GM12878 (cell line): ENCODE data around the gene STON1. TPM values are rescaled to one million over a fixed set of nuclear protein-coding genes. Genes with fewer than 3 reads are reported as not detected.

Experiments used
- ATAC-seq: fragments of 200-7000 bp; cut with Tn5 transposase; 3 replicates; pipeline ENCODE4 v1.9.1; 2020; ENCODE audit warnings: mild to moderate bottlenecking, moderate library complexity
- BruUV-seq: library from RNA; stranded (reverse); fragments of 400-500 nt; replicated peaks from 2 replicates; lab custom pipeline; 2021; lab: Mats Ljungman, UMichigan
- CTCF ChIA-PET: fragments of 300-600 bp; sonication (Branson Sonifier 250); formaldehyde crosslinking; extraction: SDS; loops from one replicate; lab custom pipeline; 2021; ENCODE audit warnings: inconsistent platforms; lab: Yijun Ruan, JAX
- POLR2A ChIA-PET: fragments of 350-600 bp; formaldehyde crosslinking; extraction: SDS; loops from one replicate; lab custom pipeline; 2021; ENCODE audit warnings: inconsistent platforms; lab: Charles Lee
- RAD21 ChIA-PET: fragments of 300-600 bp; sonication (Branson Sonifier 250); formaldehyde crosslinking; loops from one replicate; lab custom pipeline; 2023; ENCODE audit warnings: antibody characterized with exemption; ENCODE audit not compliant: unreplicated experiment; lab: Charles Lee
- SMC1A ChIA-PET: fragments of 300-600 bp; sonication (Branson Sonifier 250); formaldehyde crosslinking; loops from one replicate; lab custom pipeline; 2023; ENCODE audit not compliant: unreplicated experiment, uncharacterized antibody; lab: Charles Lee
- DNase-seq: peaks from one replicate; pipeline ENCODE4 v3.0.0-alpha.2; 2011; ENCODE audit warnings: low read depth, low spot score
- FAIRE-seq: peaks from 3 replicates; lab custom pipeline; 2011; peaks lifted over from hg19 to GRCh38; lab: Jason Lieb, UNC
- H2AFZ ChIP-seq: 2 replicates; pipeline ENCODE4 v1.6.0; 2011; ENCODE audit warnings: low read depth, low read length, control low read depth; ENCODE audit not compliant: control insufficient read depth
- H3K27ac ChIP-seq: 2 replicates; pipeline ENCODE4 v1.5.1; 2011; ENCODE audit warnings: control low read depth; ENCODE audit not compliant: control insufficient read depth, insufficient read depth
- H3K27me3 ChIP-seq, 2 experiments: replicated peaks in 1 of 2; 2 replicates each; pipeline versions ENCODE4 v1.6.0 to v1.6.1; 2011; ENCODE audit warnings: low read length in 1 of 2; ENCODE audit not compliant: control insufficient read depth in 2 of 2, insufficient read depth in 2 of 2
- H3K36me3 ChIP-seq, 2 experiments: 2 replicates each; pipeline ENCODE4 v1.5.1; 2011; ENCODE audit warnings: low read length in 1 of 2; ENCODE audit not compliant: control insufficient read depth in 2 of 2, insufficient read depth in 2 of 2
- H3K4me1 ChIP-seq: 2 replicates; pipeline ENCODE4 v1.6.1; 2011; ENCODE audit warnings: mild to moderate bottlenecking, low read length, moderate library complexity, mixed read lengths; ENCODE audit not compliant: control insufficient read depth, insufficient read depth
- H3K4me2 ChIP-seq: 2 replicates; pipeline ENCODE4 v1.6.0; 2011; ENCODE audit warnings: control low read depth; ENCODE audit not compliant: control insufficient read depth, insufficient read depth
- H3K4me3 ChIP-seq: fragments of 200-600 bp; sonication (generic); 2 replicates; pipeline ENCODE4 v1.5.1; 2016
- H3K79me2 ChIP-seq: 2 replicates; pipeline ENCODE4 v1.6.0; 2011; ENCODE audit warnings: low read length; ENCODE audit not compliant: control insufficient read depth, insufficient read depth
- H3K9ac ChIP-seq: 2 replicates; pipeline ENCODE4 v1.8.0; 2011; ENCODE audit warnings: low read length, control low read depth, mixed read lengths; ENCODE audit not compliant: control insufficient read depth, insufficient read depth
- H3K9me3 ChIP-seq: replicated peaks from 3 replicates; pipeline ENCODE4 v1.5.1; 2011; ENCODE audit warnings: mild to moderate bottlenecking, low read length; ENCODE audit not compliant: control insufficient read depth, insufficient read depth
- H4K20me1 ChIP-seq: 2 replicates; pipeline ENCODE4 v1.6.0; 2011; ENCODE audit not compliant: control insufficient read depth, insufficient read depth
- CEBPZ ChIP-seq: fragments of 150-350 bp; IDR thresholded peaks from 2 replicates; pipeline ENCODE4 v1.6.1; 2016; ENCODE audit warnings: low read depth, low read length
- CREB1 ChIP-seq: IDR thresholded peaks from 2 replicates; pipeline ENCODE4 v1.6.1; 2012; ENCODE audit warnings: low read depth, mild to moderate bottlenecking, inconsistent platforms
- IKZF1 ChIP-seq: fragments of 450-650 bp; conservative IDR thresholded peaks from 2 replicates; pipeline ENCODE4 v1.6.1; 2017; ENCODE audit warnings: antibody characterized with exemption, mild to moderate bottlenecking
- JUNB ChIP-seq: IDR thresholded peaks from 2 replicates; pipeline ENCODE4 v1.6.1; 2016; ENCODE audit warnings: antibody characterized with exemption, mild to moderate bottlenecking
- NFXL1 ChIP-seq: fragments of 450-650 bp; IDR thresholded peaks from 2 replicates; pipeline ENCODE4 v1.6.1; 2017; ENCODE audit warnings: antibody characterized with exemption, mild to moderate bottlenecking, borderline replicate concordance
- NRF1 ChIP-seq: conservative IDR thresholded peaks from 2 replicates; pipeline ENCODE4 v1.6.1; 2011; ENCODE audit warnings: mild to moderate bottlenecking, low read depth, low read length, improper control_type of control experiment
- RUNX3 ChIP-seq: IDR thresholded peaks from 2 replicates; pipeline ENCODE4 v1.6.1; 2012; ENCODE audit warnings: low read length, inconsistent platforms
- SREBF1 ChIP-seq: IDR thresholded peaks from 2 replicates; pipeline ENCODE4 v1.6.1; 2012; ENCODE audit warnings: mild to moderate bottlenecking, low read length
- TAF1 ChIP-seq: IDR thresholded peaks from 2 replicates; pipeline ENCODE4 v1.6.1; 2011; ENCODE audit warnings: mild to moderate bottlenecking, low read depth, low read length, borderline replicate concordance
- YBX1 ChIP-seq: fragments of 450-650 bp; IDR thresholded peaks from 2 replicates; pipeline ENCODE4 v1.6.1; 2016; ENCODE audit warnings: antibody characterized with exemption
- WGBS: methylation state at CpG from one replicate; pipeline ENCODE4 v1.1.6; 2016; ENCODE audit warnings: low lambda C conversion rate; ENCODE audit not compliant: insufficient replicate concordance, insufficient coverage; ENCODE audit errors: missing lambda C conversion rate; 5-methylcytosine and 5-hydroxymethylcytosine counted together
- in situ Hi-C: fragments of 300-500 bp; cut with MboI; formaldehyde crosslinking; loops from 9 replicates; pipeline ENCODE4 v1.14.3; 2018; ENCODE audit warnings: mixed read lengths
- intact Hi-C: fragments of 100-400 bp; cut with micrococcal nuclease; formaldehyde crosslinking; loops from one replicate; pipeline ENCODE4 v1.14.2; 2022; ENCODE audit not compliant: unreplicated experiment
- polyA plus RNA-seq, 11 experiments: library from polyadenylated mRNA; depleted of rRNA in 4 of 11; unstranded in 6 of 11; stranded (reverse) in 5 of 11; fragments of >200 nt; fragmentation: Nextera tagmentation in 4 of 11; fragmentation: Illumina TruSeq in 1 of 11; extraction: Ambion mirVana in 4 of 11; extraction: Trizol in 1 of 11; gene quantifications; 1 replicate in 1 of 11; 2 replicates in 10 of 11; pipeline versions ENCODE4 v1.2.1 to v1.2.3, GENCODE V29; 2011 to 2016; ENCODE audit warnings: inconsistent platforms in 2 of 11, missing spikeins in 2 of 11, low read depth in 1 of 11
- total RNA-seq, 4 experiments: library from RNA; depleted of rRNA in 3 of 4; stranded (reverse); fragments of >200 nt in 3 of 4; fragmentation: Illumina TruSeq in 1 of 4; extraction: Trizol in 1 of 4; gene quantifications; 2 replicates each; pipeline versions ENCODE4 v1.2.1 to v1.2.3, GENCODE V29; 2013 to 2021
- TF ChIP-seq, protein P1 (sequence below): fragments of 450-650 bp; IDR thresholded peaks from 2 replicates; pipeline ENCODE4 v1.6.1; 2017; ENCODE audit warnings: mild to moderate bottlenecking, low read depth, inconsistent platforms; ENCODE audit not compliant: poor library complexity, severe bottlenecking
- TF ChIP-seq, protein P2 (sequence below): fragments of 450-650 bp; IDR thresholded peaks from 2 replicates; pipeline ENCODE4 v1.6.1; 2014; ENCODE audit warnings: mild to moderate bottlenecking
- TF ChIP-seq, protein P3 (sequence below): fragments of 450-650 bp; IDR thresholded peaks from 2 replicates; pipeline ENCODE4 v1.6.1; 2018; ENCODE audit warnings: borderline replicate concordance, mild to moderate bottlenecking; ENCODE audit not compliant: partially characterized antibody
- TF ChIP-seq, protein P4 (sequence below): fragments of 450-650 bp; IDR thresholded peaks from 2 replicates; pipeline ENCODE4 v1.6.1; 2017; ENCODE audit warnings: borderline replicate concordance

The STON1 gene
- total and polyA plus RNA-seq, 10 of the 15 experiments (the other 5 are each of a cell fraction or from before 2014, with no cell fraction given): 0.11 to 0.90 (median 0.22) TPM; not detected in 2

- in situ Hi-C loops (no loop called here), intact Hi-C loops (no loop called here)
- FAIRE-seq (no peak), DNase-seq (no peak), ATAC-seq (no peak)
- CTCF ChIA-PET: no interaction called here
- Histone ChIP-seq H3K79me2 (no peaks in the 10 kb centered on the region), H4K20me1 (no peaks in the 10 kb centered on the region), H3K36me3 (no peaks in the 10 kb centered on the region), H3K27me3 (no peaks in the 10 kb centered on the region; a peak in 1 of 4 replicates), H3K9me3 (no peaks in the 10 kb centered on the region), H3K4me2 (no peak overlapping the region), H3K27ac (no peak overlapping the region), H3K4me1 (no peaks in the 10 kb centered on the region), H2AFZ (no peak overlapping the region), H3K9ac (no peak overlapping the region), H3K4me3 (no peak overlapping the region)
- POLR2A ChIA-PET: no interaction called here
- TF ChIP-seq JUNB (no peak), TAF1 (no peak), CEBPZ (no peak), IKZF1 (no peak), NRF1 (no peak), CREB1 (no peak), YBX1 (no peak), SREBF1 (no peak), RUNX3 (no peak), NFXL1 (no peak)
- TF ChIP-seq, protein P1, sequence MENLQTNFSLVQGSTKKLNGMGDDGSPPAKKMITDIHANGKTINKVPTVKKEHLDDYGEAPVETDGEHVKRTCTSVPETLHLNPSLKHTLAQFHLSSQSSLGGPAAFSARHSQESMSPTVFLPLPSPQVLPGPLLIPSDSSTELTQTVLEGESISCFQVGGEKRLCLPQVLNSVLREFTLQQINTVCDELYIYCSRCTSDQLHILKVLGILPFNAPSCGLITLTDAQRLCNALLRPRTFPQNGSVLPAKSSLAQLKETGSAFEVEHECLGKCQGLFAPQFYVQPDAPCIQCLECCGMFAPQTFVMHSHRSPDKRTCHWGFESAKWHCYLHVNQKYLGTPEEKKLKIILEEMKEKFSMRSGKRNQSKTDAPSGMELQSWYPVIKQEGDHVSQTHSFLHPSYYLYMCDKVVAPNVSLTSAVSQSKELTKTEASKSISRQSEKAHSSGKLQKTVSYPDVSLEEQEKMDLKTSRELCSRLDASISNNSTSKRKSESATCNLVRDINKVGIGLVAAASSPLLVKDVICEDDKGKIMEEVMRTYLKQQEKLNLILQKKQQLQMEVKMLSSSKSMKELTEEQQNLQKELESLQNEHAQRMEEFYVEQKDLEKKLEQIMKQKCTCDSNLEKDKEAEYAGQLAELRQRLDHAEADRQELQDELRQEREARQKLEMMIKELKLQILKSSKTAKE: no peak
- TF ChIP-seq, protein P2, sequence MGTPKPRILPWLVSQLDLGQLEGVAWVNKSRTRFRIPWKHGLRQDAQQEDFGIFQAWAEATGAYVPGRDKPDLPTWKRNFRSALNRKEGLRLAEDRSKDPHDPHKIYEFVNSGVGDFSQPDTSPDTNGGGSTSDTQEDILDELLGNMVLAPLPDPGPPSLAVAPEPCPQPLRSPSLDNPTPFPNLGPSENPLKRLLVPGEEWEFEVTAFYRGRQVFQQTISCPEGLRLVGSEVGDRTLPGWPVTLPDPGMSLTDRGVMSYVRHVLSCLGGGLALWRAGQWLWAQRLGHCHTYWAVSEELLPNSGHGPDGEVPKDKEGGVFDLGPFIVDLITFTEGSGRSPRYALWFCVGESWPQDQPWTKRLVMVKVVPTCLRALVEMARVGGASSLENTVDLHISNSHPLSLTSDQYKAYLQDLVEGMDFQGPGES: no peak
- TF ChIP-seq, protein P3, sequence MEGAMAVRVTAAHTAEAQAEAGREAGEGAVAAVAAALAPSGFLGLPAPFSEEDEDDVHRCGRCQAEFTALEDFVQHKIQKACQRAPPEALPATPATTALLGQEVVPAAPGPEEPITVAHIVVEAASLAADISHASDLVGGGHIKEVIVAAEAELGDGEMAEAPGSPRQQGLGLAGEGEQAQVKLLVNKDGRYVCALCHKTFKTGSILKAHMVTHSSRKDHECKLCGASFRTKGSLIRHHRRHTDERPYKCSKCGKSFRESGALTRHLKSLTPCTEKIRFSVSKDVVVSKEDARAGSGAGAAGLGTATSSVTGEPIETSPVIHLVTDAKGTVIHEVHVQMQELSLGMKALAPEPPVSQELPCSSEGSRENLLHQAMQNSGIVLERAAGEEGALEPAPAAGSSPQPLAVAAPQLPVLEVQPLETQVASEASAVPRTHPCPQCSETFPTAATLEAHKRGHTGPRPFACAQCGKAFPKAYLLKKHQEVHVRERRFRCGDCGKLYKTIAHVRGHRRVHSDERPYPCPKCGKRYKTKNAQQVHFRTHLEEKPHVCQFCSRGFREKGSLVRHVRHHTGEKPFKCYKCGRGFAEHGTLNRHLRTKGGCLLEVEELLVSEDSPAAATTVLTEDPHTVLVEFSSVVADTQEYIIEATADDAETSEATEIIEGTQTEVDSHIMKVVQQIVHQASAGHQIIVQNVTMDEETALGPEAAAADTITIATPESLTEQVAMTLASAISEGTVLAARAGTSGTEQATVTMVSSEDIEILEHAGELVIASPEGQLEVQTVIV: no peak
- TF ChIP-seq, protein P4, sequence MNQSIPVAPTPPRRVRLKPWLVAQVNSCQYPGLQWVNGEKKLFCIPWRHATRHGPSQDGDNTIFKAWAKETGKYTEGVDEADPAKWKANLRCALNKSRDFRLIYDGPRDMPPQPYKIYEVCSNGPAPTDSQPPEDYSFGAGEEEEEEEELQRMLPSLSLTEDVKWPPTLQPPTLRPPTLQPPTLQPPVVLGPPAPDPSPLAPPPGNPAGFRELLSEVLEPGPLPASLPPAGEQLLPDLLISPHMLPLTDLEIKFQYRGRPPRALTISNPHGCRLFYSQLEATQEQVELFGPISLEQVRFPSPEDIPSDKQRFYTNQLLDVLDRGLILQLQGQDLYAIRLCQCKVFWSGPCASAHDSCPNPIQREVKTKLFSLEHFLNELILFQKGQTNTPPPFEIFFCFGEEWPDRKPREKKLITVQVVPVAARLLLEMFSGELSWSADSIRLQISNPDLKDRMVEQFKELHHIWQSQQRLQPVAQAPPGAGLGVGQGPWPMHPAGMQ: no peak
- RAD21 ChIA-PET: no interaction called here
- no TSS peak for BruUV-seq
- 0% methylated on average over 1 of the region's 1 CpG for WGBS
- SMC1A ChIA-PET: interaction anchor here (0.9 to 1.1 kb wide), 2 partner anchors 10 to 12 kb away, joined by 3 to 5 read pairs; no protein-coding TSS in a partner anchor
Measured at GRCh38 chr2:48638261-48638660, 108.3 kb downstream of the STON1 start.
